ENCODE measurements around the gene ATP6V0C.
"Not testable (repeated sequence)": the region's sequence is repeated elsewhere in the genome, so short reads cannot be mapped to it uniquely, and the experiment has no call there.

Gene ATP6V0C

DNA sequence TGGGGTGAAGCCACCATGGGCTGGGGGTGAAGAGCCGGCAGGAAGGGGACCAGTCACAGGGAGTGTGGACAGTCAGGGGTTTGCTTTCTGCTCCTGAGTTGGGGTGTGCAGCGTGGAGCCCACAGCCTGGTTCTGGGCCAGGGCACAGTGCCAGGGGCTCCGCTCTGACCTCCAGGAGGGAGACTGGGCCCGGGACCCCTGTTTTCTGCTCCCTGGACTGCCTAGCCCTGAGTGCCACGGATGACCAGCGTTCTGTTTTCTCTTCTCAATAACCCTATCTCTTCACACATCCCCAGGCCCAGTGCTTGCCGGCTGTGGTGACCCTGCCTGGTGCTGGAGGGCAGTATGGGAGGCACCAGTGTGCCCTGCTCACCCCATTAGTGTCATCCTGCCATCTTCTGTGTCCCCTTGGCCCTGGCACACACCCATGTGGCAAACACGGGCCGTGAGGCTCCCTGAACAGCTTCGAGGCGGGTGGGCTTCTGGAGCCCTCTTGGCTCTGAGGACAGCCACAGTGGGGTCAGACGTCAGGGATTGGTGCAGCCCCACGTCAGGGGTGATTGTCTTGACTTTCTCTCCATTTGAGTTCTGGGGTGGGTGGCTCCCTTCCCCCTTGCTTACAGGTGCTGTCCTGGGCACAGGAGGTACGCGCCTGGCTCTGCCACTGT is 16.3 kb downstream of the ATP6V0C start:
- no peak for DNase-seq

DNA sequence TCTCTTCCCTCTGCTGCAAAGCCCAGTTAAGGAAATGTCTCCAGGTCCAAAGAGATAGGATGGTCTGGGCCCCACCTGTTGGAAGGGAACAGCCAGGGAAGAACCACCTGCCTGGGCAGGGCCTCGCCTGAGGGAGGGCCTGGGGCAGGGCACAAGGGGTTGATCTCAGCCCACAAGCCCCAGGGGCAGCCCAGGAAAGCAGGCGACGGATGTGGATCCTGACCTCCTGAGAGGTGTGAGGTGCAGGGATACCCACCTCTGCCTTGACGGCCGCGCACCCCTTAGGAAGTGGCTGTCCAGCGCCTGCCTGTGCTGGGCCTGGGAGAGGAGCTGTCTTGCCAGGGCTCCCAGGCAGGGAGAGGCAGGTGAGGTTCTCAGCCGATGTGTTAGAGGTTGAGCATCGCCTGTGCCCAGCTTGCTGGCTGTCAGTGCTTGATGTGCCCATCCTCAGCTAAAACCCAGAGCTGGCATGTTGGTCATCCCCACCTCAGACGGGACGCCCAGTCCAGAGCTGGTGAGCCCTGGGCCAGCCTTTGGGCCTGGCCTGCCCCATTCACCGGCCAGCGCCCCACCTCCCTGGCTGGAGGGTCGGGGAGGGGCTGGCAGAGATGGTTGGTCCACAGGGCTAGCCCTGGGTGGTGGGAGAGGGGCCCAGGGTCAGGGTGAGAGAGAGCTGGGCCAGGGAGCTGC is 17.0 kb downstream of the ATP6V0C start:
- DNase-seq: no peak

DNA sequence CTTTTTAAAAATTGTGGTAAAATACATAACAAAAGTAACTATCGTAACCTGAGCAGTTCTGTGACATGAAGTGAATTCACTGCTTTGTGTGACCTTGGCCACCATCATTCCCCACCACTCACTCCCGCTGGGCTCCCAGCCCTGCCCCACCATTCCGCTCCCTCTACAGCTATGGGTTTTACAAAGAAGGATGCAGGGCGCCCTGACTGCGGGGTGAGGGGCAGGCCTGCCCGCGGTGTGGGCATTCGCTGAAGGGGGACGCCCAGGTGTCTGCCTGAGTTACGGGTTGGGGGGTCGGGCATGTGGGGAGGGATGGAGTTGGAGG is 17.6 kb downstream of the ATP6V0C start, which contains the start of gene CEMP1:
TSS of gene CEMP1 (minus strand) at position 38 of the 325 bp plus-strand sequence. CDS start 335 bp downstream, outside the sequence.
- DNase-seq: no peak

DNA sequence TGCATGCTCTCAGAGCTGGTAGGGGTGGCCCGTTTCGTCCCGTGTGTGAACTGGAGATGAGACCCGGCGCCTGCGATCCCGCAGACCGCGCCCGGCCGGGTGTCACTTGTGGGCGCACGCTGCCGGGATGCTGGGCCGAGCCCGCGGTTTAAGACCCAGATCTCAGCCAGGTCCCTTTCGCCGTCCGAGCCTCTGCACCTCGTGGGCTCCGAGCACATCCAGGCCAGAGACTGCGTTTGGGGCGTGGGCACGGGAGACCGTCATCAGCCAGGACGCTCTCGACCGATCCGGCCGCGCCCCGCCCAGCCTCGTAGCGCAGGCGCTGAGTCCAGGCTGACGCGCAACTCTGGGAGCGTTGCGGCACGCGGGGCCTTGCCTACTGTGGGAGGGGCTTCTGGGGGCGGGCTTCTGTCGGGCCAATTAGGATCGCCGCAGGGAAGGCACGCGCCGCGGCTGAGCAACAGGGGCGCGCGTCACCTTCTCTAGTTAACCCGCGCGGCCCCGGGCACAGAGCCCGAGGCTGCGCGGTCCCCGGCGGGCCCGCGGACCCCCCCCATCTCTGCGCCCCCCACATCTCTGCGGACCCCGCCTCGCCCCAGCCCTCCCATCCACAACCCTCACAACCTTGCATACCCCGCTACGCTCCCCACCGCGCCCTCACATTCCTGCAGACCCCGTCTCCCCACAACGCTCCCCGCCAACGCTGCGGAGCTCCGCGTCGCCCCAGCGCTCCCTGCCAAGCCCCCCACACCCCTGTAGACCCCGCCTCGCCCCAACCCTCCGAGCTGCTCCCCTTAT is 18.1 kb downstream of the ATP6V0C start:
- peak; percentile 96 for DNase-seq

DNA sequence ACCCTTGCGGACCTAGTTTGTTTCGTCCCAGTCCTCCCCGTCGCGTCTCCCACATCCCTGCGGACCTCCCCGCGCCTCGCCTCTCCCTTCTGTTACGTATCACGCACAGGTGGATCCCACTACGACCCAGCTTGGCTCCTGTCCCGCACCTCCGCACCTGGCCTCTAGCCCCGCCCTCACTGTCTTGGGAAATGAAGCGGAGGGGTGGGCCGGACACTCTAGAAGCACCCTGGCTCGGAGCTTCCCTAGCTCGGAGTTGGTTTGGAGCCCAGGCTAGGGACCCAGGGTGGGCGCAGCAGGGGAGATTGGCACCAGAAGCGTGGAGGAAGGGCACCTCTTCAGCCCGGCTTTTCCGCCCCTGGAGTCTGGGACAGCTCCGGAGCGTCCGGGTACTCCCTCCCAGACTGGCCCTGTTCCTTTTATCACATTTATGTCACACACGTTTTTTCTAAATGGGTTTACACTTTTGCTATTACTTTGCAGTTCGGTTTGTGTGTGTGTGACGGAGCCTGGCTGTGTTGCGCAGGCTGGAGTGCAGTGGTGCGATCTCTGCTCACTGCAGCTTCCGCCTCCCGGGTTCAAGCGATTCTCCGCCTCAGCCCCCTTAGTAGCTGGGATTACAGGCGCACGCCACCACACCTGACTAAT is 18.9 kb downstream of the ATP6V0C start:
- DNase-seq: peak; percentile 16

DNA sequence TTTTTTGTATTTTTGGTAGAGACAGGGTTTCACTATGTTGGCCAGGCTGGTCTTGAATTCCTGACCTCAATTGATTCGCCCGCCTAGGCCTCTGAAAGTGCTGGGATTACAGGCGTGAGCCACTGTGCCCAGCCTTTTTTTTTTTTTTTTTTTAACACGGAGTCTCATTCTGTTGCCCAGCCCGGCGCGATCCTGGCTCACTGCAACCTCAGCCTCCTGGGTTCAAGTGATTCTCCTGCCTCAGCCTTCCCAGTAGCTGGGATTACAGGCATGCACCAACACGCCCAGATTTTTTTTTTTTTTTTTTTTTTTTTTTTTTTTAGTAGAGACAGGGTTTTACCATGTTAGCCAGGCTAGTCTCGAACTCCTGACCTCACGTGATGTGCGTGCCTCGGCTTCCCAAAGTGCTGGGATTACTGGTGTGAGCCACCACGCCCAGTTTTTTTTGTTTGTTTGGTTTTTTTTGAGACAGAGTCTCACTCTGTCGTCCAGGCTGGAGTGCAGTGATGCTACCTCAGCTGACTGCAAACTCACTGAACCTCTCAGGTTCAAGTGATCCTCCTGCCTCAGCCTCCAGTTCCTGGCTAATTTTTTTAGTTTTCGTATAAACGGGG is 19.5 kb downstream of the ATP6V0C start:
- DNase-seq: not testable (repeated sequence)

DNA sequence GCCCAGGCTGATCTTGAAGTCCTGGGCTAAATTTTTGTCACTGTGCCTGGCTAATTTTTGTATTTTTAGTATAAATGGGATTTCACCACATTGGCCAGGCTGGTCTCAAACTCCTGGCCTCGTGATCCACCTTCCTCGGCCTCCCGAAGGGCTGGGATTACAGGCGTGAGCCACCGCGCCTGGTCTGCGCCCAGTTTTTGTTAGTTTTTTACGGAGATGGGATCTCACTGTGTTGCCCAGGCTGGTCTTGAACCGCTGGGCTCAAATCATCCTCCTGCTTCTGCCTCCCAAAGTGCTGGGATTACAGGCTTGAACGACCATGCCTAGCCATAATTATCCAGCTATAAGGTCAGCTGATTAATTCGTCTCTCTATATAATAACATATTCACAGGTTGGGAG is 20.2 kb downstream of the ATP6V0C start:
- no peak for DNase-seq

DNA sequence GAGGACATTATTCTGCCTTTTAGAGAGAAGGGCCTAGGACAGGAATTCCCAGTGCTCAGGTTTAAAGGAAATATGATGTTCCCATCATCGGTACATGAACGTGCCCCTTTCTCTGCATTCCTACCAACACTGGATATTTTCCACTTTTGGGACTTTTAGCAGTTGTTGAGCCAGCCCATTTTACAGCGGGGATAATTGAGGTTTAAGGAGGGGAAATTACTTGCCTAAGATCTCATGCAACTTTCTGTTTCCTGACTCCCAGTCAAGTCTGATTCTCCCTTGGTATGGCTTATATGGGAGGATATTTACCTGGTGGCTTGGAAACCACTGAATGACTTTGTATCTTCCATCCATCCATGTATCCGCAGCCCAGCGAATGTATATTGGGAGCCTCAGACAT is 20.6 kb downstream of the ATP6V0C start:
- not testable (repeated sequence) for DNase-seq

DNA sequence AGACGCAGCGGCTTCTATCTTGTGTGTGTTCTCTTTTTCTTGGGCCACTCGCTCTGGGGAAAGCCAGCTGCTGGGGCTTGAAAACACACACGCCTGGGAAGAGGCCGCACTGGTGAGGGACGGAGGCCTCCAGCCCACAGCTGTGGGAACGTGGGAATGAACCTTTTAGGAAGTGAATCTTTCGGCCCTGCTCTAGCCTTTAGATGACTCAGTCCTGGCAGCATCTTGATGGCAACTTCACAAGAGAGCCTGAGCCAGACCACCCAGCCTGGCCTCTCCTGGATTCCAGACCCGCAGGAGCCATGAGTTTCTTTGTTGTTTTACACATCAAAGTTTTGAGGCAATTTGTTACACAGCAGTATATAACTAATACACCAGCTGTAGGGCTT is 21.9 kb downstream of the ATP6V0C start:
- DNase-seq: no peak

DNA sequence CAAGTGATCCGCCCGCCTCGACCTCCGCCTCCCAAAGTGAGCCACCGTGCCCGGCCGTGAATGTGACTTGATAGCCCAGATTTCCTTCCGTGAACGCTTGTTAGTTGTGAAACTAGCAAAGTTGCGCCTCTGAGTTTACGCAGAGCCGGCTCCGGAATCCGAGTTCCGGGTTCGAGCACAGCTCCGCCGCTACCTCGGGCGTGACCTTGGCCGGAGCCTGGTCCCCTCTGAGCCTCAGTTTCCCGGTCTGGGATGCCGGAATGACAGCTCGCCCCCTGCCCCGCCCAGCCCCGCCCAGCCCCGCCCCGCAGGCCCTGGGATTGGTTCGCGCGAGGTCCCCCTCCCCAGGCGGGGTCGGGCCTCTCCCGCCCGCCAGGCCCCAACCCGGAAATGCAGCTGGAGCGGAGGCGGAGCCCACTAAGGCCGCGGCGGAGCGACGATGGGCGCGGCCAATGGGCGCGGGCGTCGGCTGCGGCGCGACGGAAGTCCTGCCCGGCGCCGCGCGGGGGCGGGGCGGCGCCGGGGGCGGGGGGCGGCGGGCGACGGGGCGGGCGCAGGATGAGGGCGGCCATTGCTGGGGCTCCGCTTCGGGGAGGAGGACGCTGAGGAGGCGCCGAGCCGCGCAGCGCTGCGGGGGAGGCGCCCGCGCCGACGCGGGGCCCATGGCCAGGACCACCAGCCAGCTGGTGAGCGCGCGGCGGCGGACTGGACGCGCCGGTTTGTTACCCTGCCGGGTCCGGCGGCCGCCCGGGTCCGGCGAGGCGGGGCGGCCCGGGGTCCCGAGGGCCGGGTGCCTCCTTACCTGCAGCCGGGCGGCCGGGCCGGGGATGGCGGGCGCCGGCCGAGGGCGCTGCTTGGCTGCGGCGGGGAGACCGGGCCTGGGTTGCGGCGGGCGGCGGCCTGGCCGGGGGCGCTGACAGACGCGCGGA is 24.0 kb downstream of the ATP6V0C start, which contains the start of gene PDPK1:
TSS of gene PDPK1 (plus strand) at position 571 of the 929 bp plus-strand sequence. CDS start at position 663, 92 bp downstream.
- DNase-seq: peak; percentile 94

DNA sequence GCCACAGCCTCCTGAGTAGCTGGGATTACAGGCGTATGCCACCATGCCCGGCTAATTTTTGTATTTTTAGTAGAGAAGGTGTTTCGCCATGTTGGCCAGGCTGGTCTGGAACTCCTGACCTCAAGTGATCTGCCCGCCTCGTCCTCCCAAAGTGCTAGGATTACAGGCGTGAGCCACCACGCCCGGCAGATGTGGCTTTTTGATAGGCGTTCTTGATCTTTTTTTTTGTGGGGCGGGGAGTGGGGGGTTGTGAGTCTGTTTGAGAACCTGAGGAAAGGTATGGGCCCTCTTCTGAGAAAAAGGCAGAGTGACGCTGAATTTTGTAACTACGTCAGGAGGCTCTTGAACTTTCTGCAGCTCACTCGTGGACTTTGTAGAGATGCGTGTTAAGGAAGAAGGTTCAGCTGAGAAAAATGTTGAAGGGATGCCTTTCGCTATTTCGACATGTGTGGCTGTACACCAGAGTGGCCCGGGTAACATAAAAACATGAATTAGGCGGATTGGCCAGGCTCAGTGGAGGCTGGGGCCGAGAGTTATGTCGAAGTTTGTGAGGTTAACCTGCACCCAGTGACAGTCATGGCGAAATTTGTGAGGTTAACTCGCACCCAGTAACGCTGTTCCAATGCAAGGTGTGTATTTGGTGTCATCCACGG is 25.6 kb downstream of the ATP6V0C start:
- not testable (repeated sequence) for DNase-seq

DNA sequence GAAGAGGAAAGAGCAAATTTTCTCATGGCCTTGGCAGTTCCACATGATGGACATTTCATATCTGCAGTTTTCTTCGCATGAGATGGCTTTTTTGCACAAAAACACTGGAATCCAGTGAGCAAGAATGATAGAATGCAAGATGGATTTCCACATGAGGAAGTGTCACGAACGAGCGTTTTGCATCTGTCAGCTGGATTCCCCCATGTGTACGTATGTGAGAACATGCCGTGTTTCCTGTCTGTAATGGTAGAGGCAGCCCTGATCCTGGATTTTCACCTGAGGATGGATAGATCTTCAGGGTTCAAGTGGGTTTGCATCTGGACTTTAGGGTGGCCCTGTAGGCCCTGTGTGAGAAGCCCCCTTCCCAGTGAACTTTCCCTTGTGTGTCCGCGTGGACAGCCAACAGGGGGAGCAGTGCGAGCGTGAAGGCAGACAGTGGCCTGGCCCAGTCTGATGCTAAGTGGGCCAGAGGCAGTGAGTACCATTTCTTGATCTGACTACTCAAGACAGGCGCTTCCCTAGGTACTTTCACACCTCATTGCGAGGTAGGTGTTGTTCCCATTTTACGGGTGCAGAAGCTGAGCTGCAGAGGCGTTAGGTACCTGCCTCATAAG is 26.2 kb downstream of the ATP6V0C start:
- not testable (repeated sequence) for DNase-seq

DNA sequence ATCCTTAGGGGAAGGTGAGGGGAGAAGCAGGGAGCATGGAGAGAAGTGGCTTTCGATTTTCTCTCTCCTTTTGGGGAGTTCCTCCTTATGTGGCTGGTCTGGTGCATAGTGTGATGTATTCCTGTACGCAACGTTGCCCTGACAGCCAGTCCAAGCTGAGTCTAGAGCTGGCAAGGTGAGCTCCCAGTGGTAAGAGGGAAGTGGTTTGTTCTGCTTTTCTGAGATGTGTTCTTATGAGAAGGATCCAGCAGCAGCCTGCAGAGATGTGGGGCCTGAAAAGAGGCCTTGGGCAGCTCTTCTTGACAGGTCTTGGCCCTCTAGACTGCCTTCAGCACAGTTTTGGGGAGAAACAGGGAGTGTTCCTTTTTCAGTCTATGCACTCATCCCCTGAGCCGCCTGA is 27.2 kb downstream of the ATP6V0C start:
- DNase-seq: not testable (repeated sequence)

DNA sequence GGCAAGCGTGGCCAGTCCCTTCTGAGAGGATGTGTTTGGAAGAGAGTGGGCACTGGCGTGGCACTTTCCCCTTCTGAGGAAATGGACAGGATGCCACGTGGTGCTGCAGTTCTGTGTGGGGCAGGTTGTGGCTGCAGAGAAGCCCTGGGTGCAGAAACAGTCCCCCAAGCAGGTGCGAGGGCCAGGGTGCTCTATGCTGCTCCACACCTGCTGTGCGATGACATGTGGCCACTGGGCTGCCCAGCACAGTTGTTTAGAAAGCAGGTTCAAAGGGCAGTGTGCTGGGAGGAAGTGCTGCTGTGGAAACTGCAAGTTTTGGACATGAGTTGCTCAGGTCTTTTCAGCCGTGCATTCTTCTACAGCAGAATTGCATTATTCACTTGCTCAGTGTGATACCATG is 27.7 kb downstream of the ATP6V0C start:
- not testable (repeated sequence) for DNase-seq

DNA sequence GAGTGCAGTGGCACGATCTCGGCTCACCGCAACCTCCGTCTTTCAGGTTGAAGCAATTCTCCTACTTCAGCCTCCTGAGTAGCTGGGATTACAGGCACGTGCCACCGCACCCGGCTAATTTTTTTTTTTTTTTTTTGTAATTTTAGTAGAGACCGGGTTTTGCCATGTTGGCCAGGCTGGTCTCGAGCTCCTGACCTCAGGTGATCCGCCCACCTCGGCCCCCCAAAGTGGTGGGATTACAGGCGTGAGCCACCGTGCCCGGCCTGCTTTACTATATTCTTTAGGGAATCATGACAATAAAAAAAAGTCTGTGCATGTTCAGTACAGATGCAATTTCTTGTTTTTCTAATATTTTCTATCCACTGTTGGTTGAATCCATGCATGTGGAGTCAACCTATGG is 30.0 kb downstream of the ATP6V0C start:
- DNase-seq: not testable (repeated sequence)

DNA sequence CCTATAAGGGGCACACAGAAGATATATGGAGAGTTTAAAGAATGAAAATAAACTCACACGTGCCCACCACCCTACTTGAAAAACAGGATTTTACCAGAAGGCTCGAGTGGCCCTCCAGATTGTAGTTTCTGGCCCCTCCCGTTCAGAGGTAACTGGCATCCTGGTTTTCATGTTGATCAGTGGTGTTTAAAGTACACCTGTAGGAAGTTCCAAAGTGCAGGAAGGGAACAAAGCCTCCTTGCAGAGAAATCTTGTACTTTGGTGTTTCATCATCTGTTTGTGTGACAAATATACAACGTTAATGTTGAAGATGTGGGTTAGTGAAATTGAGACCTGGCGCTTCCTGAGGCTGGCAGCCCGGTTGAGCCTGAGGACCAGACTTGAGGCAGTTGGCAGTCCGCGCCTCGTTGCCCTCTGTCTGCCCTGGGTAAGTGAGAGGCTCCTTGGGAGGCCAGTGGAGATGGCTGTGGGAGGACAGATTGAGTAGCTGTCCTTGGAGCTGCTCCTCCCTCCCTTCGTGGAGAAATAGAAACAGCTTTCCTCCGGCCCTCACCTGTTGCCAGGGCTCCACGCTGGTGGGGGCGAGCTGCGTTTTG is 36.6 kb downstream of the ATP6V0C start:
- not testable (repeated sequence) for DNase-seq

DNA sequence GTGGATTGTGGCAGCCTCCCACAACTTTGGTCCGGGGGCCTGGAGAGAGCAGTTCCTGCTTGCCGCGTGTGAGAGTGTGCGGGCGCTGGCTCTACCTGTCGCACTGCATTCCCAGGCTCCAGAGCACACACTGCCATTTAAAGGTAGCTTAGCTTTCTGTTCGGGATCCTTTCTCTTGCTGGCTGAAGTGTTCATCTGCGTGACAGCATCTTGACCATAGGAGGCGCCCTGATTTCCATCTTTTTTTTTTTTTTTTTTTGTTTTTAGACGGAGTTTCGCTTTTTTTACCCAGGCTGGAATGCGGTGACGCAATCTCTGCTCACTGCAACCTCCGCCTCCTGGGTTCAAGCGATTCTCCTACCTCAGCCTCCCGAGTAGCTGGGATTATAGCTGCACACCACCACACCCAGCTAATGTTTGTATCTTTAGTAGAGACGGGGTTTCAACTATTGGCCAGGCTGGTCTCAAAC is 37.7 kb downstream of the ATP6V0C start:
- not testable (repeated sequence) for DNase-seq

DNA sequence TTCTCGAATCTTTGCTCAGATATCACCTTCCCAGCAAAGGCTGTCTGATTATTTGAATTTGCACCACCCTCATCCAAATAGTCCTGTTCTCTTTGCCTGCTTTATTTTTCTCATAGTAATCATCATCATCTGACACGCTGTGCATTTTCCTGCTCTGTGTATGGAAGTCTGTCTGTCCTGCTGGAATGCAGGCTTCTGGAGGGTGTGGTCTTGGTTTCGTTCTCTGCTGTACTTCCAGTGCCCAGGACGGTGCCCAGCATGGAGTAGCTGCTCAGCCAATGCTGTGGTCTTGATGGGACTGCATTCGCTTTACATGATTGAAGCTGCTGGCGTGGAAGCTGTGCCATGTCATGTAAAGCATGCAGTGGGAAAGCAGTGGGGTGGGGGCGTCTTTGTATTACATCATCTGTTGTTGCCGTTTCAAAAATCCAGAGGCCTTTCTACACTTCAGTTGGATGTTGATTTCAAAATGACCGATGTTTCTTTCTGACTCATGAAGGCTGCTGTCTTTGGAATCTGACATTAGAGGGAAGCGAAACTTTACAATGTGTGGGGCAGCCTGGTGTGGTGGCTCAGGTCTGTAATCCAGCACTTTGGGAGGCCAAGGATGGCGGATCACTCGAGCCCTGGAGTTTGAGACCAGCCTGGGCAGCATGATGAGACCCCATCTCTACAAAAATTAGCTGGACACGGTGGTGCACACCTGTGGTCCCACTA is 41.1 kb downstream of the ATP6V0C start:
- not testable (repeated sequence) for DNase-seq

DNA sequence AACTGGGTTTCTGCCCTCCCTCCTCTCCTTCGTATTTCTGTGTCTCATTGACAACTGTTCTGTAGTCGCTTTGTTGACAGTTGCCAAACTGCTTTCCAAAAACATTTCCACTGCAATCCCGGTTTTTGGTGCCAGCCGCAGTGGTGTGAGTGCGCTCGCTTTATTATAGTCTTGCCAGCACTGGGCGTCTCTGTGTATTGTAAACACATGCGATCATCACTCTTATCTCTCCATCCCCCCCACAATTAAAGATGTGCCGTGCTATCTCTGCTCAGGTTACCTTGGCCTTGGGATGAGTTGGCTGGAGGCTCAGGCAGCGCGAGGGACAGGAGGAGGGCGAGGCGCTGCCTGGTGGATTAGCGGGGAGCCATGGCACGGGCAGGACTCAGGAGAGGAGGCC is 43.4 kb downstream of the ATP6V0C start:
- DNase-seq: not testable (repeated sequence)

All from GDM1 (cell line).